CD4-positive, alpha-beta T cell treated with Interleukin-17A for 4 hours (primary cell): ENCODE data around the gene DGKQ.

ENCODE experiments used
- DNase-seq: peaks from one replicate; pipeline ENCODE4 v3.0.0-alpha.2; 2020; ENCODE audit warnings: mixed read lengths

The DGKQ gene

DNA sequence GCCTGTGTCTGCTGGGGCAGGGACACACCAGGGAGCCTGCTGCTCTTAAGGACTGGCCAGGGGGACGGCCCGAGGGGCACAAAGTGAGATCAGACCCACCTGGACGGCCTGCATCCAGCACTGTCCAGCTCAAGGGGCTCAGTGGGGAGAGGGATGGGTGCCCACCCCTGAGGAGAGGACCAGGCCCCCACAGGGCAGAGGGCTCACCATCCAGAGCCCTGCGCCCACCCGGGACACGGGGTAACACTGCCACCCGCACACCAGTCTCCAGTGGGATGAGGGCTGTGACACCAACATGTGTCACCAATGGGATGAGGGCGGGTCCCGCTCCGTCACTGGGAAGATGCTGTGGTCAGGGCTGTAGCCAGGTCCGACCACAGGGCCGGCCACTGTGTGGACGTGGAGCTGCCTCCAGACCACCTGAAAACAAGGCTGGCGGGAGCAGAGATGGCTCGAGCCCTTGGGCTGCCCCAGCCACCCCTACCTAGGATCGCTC lies 13.2 kb downstream of the DGKQ start:
- DNase-seq: no peak

DNA sequence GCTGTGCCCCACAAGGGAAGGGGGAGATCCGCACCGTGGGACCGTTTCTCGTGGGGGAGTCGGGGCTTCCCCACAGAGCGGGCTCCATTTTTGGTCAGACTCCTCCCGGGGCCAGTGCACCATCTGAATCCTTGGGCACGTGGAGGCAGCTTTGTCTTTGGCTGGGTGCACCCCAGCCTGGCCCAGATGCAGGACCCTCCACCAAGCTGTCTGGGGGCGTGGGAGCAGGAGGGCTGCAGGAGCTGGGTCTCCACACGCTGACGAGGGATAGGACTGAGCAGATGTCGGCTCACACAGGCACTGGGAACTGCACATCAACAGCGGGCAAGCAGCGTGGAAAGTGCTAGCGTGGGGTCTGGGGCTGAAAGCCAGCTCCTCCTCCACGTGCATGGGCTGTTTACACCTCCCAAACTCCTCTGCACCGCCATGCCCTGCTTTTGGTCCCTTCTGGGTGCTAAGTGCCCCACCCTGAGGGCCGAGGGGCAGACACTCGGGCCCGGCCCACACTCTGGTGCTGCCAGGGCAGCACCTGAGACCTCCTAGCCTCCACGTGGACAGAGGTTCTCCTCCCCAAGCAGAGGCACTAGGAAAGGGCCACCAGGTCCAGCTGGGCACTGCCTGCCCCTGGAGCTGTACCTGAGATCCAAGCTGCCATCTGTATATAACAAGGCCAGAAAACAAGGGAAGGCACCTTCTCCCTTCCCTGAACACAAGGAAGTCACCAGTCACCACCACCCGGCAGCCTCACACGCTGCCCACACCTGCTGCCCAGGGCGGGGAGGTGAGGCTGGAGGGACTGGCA lies 13.8 kb downstream of the DGKQ start:
- no peak for DNase-seq

DNA sequence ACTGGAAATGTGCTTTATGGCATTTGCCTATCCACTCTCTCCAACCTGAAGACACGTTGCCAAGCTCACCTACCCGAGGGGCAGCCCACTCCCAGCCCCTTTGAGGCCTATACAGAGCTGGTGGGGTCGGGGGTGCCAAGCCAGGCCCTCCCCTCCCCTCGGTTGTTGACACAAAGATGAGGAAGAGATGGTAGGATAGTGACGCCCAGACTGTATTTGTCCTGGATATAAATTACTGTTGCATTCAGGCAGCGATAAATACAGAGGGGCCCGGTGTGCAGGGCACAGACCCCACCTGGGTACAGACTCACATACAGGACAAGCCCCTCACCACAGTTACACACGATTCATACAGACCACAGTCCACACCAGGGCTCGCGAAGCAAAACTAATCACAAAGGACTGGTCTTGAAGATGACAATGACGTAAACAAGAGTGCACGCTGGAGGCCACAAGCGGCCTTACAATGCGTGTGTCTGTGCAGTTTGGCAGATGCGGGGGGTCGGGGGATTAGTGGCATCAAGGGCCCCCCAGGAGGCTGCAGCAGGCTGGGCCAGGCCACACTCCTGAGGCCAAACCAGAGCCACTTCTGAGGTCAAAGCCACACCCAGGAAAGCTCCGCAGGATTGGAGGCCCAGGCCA lies 14.6 kb downstream of the DGKQ start:
- DNase-seq: no peak

DNA sequence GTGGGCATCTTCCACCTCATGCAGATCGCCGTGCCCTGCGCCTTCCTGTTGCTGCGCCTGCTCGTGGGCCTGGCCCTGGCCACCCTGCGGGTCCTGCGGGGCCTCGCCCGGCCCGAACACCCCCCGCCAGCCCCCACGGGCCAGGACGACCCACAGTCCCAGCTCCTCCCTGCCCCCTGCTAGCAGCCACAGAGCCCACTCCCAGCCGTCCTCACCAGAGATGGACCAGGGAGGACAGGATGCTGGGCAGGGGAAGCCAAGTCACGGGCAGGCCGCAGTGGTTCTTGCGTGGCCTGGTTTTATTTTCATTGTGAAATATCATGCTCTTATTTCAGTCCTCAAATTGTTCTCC lies 15.1 kb downstream of the DGKQ start:
- no peak for DNase-seq

DNA sequence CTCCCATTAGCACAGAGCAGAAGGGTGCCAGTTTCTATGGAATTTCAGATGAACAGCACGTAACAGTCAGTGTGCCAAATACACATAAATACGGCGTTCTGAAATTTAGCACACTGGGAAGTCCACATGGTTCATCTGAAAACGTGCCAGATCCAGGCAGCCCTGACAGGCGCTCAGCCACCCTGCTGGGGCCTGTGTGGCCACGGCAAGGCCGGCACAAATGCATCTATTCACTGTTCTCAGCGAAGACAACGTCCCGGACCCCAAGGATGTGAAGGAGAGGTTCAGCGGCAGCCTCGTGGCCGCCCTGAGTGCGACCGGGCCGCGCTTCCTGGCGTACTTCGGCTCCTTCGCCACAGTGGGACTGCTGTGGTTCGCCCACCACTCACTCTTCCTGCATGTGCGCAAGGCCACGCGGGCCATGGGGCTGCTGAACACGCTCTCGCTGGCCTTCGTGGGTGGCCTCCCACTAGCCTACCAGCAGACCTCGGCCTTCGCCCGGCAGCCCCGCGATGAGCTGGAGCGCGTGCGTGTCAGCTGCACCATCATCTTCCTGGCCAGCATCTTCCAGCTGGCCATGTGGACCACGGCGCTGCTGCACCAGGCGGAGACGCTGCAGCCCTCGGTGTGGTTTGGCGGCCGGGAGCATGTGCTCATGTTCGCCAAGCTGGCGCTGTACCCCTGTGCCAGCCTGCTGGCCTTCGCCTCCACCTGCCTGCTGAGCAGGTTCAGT lies 15.6 kb downstream of the DGKQ start:
- DNase-seq: no peak

DNA sequence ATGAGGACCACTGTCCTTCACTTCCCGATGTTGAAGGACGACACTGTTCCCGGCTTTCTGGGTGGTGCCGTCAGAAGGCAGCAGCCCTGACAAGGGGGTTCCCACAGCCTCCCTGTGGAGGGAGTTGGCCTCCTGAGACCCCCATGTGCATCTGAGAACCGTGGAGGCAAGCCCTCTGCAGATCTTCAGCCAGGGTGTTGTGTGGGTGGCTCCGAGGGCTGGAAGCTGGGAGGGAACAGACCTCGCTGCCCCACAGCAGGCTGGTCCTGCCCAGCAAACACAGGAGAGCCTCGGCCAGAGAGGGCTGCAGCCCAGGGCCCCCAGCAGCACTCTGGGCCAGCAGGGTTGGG lies 16.2 kb downstream of the DGKQ start:
- no peak for DNase-seq

DNA sequence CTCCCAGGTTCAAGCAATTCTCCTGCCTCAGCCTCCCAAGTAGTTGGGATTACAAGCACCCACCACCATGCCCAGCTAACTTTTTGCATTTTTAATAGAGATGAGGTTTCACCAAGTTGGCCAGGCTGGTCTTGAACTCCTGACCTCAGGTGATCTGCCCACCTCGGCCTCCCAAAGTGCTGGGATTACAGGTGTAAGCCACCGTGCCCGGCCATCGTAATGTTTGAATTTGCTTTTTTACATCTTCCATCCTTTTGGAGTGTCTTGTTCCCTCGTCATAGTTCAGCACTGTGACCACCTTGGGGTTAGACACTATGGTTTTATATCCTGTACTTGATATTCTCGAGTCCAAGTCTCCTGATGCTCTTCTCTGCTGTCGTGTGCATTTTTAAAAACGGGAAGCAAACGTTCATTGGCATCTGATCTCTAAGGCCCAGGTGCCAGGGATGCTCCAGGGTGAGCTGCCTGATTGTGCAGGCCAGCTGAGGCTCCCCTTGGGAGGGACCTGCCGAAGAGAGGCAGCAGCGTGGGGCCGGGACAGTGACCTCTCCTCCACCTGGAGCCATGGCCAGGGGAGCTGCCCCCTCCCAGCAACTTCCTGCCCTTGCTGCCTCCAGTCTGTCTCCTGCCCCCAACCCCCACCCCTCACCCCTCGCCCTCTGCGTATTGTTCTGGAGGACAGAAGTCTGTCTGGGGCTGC lies 16.7 kb downstream of the DGKQ start:
- no peak for DNase-seq

DNA sequence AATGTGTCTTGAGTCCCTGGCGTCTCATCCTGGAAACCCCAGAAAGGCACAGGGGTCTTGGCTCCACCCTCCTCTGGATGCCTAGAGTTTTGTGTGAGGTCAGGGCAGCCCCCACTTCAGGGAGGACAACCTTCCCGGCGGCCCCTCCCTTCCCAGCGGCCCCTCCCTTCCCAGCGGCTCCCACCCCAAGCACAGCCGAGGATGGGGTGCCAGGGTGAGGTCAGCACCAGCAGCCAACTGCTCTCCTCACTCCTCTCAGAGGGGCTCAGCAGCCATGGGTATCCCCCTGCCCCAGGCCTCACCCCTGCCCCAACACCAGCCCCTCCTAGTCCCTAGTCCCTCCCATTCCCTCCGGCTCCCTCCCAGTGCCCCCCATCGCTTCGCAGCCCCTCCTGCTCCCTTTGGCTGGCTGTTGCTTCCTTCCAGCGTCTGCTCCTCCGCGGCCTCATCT lies 17.4 kb downstream of the DGKQ start:
- no peak for DNase-seq

DNA sequence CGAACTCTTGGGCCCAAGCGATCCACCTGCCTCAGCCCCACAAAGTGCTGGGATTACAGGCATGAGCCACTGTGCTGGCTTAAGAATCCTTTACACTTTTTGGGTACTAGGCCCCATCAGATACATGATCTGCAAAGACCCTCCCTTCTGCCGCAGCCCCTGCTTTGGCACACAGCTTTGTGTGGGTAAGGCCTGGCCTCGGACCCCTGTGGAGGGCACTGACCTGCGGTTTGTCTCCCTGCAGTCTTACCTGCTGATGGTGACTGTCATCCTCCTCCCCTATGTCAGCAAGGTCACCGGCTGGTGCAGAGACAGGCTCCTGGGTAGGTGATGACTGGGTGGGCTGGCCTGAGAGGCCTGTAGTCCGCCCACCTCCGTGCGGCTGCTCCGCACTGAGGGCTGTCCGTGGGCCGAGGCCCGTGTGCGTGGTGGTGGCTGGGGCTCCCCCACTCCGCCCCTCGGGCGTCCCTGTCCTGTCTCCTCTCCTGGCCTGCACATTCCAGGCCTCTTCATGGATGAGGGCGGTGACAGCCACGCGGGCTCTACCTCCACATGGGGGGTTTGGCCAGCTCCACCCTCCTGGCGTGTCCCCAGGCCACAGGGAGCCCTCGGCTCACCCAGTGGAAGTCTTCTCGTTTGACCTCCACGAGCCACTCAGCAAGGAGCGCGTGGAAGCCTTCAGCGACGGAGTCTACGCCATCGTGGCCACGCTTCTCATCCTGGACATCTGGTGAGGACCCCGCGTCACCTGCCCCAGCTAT lies 18.0 kb downstream of the DGKQ start:
- DNase-seq: no peak

DNA sequence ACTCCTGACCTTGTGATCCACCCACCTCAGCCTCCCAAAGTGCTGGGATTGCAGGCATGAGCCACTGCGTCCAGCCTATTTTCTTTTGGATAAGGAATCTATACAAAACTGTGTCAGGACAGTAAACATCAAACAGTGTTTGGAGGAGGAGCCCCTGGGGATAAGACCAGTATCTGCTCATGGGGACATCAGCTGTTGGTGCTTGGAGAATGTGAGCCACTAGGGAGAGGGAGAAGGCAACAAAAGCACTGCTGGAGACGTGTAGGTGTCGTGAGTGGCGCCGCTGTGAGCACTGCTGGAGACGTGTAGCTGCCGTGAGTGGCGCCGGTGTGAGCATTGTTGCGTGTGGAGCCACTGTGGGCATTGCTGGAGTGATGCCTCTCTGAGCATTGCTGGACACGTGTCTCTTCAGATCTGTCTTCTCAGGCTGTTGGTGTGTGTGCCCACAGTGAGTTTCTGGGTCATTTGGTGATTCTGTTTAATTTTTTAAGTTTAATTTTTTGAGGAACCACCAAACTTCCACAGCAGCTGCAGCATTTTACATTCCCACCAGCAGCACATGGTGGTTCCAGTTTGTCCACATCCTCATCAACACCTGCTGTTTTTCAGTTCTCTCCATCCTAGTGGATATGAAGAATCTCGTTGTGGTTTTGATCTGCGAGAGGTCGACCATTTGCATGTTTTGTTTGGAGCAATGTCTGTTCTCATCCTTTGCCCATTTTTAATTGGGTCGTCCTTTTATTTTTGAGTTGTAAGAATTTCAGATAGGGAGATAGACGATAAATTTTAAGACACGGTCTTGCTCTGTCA lies 19.0 kb downstream of the DGKQ start:
- no peak for DNase-seq

DNA sequence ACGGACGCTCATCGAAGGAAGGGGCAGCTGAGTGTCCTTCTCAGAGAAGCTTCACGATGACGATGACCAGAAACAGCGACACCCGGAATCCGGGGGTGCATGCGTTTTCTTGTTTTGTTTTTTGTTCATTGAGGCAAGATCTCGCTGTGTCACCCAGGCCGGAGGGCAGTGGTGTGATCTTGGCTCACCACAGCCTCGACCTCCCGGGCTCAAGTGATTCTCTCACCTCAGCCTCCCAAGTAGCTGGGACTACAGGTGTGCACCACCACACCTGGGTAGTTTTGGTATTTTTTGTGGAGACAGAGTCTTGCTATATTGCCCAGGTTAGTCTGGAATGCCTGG lies 19.8 kb downstream of the DGKQ start:
- no peak for DNase-seq

DNA sequence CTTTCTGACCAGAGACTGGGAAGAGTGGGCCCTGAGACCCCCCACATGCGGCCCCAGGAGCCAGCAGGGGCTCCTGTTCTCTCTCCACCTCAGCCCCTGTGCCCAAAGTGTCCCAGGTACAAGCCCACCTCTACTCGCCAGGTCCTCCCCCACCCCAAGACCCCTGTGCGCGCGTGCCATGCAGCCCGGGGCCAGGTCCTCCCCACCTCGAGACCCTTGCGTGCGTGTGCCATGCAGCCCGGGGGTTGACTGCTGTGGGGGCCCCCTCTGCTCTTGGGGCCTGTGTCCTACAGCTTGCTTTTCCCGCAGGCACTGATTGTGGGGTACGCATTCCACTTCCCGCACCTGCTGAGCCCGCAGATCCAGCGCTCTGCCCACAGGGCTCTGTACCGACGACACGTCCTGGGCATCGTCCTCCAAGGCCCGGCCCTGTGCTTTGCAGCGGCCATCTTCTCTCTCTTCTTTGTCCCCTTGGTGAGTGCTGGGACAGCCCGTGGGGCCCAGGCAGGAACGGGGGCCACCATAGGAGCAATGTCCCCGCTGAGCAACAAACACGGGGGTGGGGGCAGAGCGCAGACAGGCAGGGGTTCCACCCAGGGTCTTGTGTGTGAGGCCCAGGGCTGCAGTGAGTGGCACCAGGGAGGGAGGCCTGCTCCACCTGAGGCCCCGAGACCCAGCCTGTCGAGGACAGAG lies 20.3 kb downstream of the DGKQ start:
- no peak for DNase-seq

DNA sequence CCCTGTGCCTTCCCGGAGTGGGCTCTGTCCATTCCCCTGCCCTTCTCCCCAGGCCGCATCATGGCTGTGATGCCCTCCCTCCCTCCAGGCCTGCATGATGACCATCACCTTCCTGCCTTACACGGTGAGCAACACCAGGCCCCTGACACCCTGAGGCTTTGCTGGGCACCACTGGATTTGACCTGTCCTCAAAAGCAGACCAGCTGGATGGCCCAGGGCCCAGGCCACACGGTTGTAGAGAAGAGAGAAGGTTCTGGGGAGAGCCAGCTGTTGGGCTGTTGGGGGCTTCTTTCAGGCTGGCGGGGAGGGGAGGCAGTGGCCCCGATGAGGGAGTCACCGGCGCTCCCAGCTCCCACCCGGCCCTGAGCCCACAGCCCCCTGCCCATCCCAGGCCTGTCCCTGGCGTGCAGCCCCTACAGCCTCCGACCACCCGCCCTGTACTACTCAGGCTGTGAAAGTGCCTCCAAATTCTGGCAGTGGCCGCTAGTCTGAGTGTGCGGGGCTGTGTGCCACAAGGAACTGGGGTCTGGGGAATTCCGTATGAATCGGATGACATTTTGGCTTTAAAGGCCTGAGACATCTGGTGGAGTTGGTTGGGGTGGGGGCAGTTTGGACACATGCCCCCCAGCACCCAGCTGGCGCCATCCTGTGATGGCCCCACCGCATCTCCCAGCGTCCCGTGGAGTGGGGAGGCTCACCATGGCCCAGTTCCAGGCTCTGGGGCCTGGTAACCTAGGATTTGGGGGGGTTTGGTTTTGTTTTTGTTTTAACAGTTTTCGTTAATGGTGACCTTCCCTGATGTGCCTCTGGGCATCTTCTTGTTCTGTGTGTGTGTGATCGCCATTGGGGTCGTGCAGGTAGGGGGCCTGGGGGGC lies 21.5 kb downstream of the DGKQ start:
- no peak for DNase-seq

DNA sequence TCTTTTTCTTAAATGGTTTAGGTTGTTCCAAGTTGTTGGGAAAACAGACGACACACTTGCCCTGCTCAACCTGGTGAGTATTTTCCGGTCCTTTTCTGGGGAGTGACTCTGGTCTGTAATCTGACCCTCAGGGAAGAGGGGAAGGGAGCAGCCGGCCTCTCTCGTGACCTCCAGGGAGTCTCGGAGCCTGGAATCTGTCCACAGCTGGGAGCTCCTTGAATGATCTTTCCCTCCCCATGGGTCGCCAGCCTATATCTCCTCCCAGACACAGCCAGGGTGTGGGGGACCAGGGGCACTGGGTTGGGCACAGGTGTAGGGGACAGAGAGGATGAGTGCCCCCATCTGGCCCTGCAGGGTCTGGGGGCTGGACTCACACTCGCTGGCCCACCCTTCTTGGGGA lies 22.2 kb downstream of the DGKQ start:
- DNase-seq: no peak

DNA sequence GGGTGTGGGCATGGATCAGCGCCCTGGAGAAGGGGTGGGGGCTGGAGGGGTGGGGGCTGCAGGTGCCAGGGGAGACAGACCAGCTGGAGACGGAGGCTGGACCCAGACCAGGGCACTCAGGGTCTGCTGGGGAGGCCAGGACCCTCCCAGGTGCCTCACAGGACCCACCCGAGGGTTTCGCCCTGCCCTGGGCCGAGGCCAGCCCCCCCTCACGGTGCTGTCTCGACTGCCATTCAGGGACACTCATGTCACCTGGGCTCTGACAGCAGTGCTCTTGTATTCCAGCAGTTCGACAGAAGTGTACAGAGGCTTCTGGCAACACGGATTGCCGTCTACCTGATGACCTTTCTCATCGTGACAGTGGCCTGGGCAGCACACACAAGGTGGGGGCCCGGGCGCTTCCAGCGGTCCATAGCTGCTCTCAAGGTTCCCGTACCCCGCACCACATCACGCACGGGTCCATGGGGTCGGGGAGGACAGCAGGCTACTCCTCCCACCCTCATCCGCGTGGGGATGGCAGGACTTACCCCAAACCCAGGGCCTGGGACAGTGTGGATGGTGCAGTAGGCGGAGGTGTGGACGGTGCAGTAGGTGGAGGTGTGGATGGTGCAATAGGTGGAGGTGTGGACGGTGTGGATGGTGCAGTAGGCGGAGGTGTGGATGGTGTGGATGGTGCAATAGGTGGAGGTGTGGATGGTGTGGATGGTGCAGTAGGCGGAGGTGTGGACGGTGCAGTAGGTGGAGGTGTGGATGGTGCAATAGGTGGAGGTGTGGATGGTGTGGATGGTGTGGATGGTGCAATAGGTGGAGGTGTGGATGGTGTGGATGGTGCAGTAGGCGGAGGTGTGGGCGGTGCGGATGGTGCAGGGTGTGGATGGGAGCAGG lies 23.0 kb downstream of the DGKQ start:
- no peak for DNase-seq

DNA sequence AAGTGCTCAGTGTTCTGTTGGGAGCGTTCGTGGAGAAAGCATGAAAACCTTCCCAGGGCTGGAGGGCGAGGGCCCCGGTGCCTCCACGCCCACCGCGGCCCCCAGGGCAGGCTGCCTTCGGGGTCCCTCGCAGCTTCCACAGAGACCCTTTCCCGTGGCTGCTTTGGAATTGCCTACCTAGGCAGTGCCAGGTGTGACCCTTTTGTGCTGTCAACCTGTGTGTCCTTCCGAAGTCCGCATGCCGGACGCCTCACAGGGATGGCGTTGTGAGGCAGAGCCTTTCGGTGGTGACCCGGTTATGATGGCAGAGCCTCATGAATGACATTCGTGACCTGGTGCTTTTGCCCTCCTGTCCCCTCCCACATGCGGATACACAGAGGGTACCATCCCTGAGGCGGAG lies 23.7 kb downstream of the DGKQ start:
- DNase-seq: no peak

DNA sequence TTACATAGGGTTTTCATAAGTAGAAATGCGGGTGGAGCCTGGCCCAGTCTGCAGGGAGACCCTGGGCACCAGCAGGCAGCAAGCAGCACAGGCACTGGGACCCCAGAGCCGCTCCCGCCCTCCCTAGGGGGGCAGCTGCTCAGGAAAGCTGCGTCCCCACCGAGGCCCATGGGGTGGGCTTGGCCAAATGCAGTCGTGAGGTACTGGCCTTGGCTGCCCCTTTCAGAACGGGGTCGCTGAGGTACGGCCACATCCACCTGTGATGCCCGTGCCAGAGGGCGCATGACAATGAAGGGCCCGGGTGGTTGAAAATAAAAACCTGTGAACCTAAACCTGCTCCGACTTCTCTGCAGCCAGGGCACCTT lies 24.5 kb downstream of the DGKQ start:
- DNase-seq: no peak

DNA sequence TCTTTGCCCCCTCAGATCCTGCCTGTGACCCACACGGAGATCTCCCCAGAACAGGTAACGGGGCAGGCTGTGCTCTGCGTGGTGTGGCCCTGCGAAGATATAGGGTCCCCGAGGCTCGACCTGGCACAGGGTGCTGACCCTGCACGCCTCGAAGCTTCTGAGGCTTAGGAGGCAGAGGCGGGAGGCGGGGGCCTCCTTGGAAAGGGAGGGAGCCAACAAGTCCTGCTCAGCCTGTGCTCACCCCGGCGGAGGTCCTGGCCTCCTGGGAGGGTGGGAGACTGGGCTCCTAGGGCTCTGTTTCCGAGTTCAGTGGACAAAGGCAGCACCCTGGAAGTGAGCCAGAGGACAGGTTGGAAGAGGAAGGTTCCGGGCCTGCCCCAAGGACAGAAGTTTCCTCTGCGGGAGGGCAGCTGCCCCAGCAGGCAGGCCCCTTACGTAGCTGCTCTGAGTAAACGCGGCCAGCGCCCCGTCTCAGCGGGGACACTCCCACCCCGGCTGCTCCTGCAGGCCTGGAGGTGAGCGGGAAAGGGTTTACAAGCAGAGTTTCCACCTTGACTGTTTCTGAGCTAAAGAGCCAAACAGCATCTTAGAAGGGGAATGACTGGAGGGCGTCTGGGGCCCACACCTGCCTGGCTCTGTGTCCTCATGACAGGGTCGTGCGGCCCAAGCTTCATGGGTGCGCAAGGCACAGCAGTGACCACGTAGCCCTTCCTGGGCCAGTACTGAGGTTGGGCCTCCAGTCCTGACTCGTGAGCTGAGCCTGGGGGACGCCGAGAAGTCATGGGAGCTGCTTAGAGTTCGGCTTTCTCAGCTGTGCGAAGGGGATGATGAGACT lies 25.1 kb downstream of the DGKQ start:
- DNase-seq: no peak
